Right ventricle myocardium superior (tissue), 1 donor: ENCODE measurements around the gene PCDH11Y. TPM values are rescaled to one million over a fixed set of nuclear protein-coding genes. Genes with fewer than 3 reads are reported as not detected.
"Not testable (repeated sequence)": the region's sequence is repeated elsewhere in the genome, so short reads cannot be mapped to it uniquely, and the experiment has no call there.

ENCODE experiments used
- ATAC-seq: fragments of 200-7000 bp; cut with Tn5 transposase; one replicate; pipeline ENCODE4 v1.9.1; 2020; ENCODE audit warnings: mild to moderate bottlenecking; ENCODE audit not compliant: poor library complexity
- DNase-seq: peaks from one replicate; pipeline ENCODE4 v3.0.0-alpha.2; 2020
- intact Hi-C: fragments of 100-400 bp; cut with DNase I; formaldehyde crosslinking; loops from one replicate; pipeline ENCODE4 v1.11.2; 2022
- long read RNA-seq: library from polyadenylated mRNA; unstranded; transcript quantifications from one replicate; pipeline ENCODE4 v2.0.0, GENCODE V29; 2021
- total RNA-seq: library from RNA; stranded (reverse); fragmentation: NEBNext Ultra II Directional; extraction: Animal tissue kit (Norgen Biotek cat#: 25700); gene quantifications from one replicate; pipeline ENCODE4 v1.2.1, GENCODE V29; 2021
- donor health status: DM: no; HTN: yes; CAD: no; lungs with severe emphysema.

The PCDH11Y gene, protein sequence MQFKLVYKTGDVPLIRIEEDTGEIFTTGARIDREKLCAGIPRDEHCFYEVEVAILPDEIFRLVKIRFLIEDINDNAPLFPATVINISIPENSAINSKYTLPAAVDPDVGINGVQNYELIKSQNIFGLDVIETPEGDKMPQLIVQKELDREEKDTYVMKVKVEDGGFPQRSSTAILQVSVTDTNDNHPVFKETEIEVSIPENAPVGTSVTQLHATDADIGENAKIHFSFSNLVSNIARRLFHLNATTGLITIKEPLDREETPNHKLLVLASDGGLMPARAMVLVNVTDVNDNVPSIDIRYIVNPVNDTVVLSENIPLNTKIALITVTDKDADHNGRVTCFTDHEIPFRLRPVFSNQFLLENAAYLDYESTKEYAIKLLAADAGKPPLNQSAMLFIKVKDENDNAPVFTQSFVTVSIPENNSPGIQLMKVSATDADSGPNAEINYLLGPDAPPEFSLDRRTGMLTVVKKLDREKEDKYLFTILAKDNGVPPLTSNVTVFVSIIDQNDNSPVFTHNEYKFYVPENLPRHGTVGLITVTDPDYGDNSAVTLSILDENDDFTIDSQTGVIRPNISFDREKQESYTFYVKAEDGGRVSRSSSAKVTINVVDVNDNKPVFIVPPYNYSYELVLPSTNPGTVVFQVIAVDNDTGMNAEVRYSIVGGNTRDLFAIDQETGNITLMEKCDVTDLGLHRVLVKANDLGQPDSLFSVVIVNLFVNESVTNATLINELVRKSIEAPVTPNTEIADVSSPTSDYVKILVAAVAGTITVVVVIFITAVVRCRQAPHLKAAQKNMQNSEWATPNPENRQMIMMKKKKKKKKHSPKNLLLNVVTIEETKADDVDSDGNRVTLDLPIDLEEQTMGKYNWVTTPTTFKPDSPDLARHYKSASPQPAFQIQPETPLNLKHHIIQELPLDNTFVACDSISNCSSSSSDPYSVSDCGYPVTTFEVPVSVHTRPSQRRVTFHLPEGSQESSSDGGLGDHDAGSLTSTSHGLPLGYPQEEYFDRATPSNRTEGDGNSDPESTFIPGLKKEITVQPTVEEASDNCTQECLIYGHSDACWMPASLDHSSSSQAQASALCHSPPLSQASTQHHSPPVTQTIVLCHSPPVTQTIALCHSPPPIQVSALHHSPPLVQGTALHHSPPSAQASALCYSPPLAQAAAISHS (N-terminal part only)
- total RNA-seq: 0.08 TPM
- long read RNA-seq: 0 reads

DNA sequence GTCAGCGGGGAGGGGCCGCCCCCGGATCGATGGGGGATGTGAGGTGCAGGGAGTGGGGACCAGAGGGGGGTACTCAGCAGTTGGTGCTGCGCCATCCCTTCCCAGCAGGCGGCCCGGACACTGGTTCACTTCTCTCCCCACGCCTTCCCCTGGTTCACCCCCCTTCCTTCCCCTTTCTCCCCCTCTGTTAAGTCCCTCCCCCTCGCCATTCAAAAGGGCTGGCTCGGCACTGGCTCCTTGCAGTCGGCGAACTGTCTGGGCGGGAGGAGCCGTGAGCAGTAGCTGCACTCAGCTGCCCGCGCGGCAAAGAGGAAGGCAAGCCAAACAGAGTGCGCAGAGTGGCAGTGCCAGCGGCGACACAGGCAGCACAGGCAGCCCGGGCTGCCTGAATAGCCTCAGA lies at the start of gene PCDH11Y:
Gene PCDH11Y (plus strand): TSS at position 240 of the 400 bp plus-strand sequence. CDS start 56,804 bp downstream, outside the sequence.
- DNase-seq (peak; percentile 44), ATAC-seq (peak; percentile 39)
- intact Hi-C loops: not testable (repeated sequence)

DNA sequence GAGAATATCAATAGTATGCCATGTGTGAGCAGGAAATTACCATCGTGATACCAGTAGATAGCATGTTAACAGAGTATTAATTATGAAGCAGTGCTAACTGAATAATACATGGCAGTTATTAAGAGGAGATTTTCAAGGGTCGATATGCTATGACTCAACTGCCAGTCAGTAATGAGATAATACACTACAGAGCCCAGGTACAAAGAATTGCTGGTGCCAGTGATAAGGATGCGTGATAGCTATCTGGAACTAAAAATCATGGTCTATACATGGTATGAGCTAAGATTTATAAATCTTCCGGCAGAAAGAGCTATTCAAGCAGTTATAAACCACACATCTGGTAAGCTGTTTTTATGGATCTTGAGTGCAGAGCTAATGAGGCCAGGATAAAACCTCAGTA lies 32.2 kb upstream of the PCDH11Y start:
- intact Hi-C loops, ATAC-seq, DNase-seq: not testable (repeated sequence)

DNA sequence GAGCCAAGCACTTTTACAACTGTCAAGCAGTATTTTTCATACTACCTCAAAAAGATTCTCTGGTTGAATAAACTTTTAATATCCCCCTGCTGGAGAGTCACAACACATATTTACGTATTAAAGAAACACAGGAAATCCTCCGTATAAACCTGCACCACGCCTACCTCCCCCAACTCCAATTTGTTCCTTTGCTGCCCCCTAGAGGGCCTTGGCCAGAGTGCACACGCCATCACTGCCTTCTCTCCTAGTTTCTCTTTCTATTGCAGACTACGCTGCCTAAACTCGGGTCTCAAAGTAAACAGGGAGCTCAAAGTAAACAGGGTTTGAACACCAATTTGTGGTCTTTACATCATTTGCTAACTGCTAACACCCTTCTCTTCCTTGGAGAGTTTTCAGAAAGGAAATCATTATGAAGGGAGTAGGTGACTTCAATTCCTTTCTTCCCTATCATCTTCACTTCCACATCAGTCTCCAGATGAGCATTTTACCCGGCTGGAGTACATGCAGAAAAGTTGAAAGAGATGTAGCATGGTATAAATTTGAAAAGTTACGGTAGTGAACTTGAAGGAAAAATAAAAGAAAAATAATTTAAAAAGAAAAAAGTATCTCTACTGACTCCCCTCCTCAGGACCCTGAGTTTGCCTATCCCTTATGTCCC lies 8.2 kb upstream of the PCDH11Y start:
- DNase-seq, intact Hi-C loops: not testable (repeated sequence)
- ATAC-seq: peak; percentile 56

DNA sequence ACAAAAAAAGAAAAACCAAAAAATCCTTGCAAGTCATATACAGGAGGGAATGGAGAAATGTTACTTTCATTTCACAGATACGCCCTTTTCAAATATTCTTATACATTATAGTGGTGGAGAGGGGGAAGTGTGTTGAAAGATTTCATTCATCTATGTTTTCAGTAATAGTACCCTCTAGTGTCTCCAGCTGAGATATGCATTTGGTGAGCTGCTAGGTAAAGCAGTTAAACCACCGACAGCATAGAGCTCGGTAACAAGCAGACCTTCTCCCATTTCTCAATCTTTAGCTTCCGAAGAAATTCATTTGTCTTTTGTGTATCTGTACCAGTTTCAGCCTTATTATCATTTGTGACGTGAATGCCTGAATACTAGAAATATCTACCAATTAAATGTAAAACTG lies 5.2 kb upstream of the PCDH11Y start:
- DNase-seq, intact Hi-C loops, ATAC-seq: not testable (repeated sequence)

DNA sequence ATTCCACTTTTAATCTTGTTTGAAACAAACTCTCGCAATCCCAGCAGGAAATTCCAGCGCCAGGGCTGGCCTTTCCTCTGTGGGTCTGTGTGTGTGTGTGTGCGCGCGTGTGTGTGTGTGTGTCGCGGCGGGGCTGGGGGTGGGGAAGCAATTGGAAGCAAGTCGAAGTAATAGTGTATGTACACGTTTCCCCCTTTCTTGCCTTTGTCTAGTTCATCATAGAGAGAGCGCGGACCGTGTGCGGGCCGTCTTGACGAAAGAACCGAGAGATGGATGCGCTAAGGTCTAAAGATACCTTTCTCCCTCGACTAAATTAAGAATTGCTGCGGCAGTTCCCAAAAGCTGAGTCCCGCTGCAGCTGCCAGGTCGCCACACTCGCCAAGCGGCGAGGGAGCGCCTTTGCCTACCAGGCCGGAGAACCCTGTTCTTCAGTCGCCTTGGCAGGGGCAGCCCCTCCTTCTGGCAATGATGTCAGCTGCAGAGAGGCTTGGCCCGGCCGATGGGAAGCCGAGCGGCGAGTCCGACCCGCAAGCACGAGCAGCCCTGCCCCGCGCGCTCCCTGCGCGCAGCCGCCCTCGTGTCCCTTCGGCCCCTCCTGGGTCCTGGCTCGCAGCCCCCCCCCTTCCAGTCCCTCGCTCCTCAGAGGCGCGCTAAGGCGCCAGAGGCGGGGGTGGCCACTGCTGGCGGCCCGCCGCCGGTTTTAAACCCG lies 2.5 kb downstream of the PCDH11Y start:
- DNase-seq, ATAC-seq, intact Hi-C loops: not testable (repeated sequence)

DNA sequence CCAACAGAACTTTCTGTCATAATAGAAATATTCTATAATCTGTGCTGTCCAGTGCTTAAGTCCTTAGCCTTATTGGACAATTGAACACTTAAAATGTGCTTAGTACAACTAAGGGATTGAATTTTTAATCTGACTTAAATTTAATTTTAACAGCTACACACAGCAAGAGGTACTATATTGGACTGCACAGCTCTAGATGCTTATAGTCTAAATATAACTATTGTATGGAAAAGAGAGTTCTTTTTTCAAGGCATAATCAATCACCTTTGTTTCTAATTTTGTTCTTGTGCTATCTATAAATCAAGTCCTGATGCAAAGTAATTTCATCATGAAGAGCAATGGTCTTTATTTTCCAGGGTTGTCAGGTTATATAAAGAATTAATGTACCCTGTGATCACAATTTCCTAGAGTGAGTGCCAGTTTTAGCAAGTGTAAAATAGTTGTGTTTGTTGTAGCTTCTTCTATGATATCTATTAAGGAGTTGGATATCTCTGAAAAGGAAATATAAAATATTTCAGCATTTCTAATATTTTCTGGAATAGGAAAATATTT lies 39.0 kb downstream of the PCDH11Y start:
- ATAC-seq, intact Hi-C loops, DNase-seq: not testable (repeated sequence)

DNA sequence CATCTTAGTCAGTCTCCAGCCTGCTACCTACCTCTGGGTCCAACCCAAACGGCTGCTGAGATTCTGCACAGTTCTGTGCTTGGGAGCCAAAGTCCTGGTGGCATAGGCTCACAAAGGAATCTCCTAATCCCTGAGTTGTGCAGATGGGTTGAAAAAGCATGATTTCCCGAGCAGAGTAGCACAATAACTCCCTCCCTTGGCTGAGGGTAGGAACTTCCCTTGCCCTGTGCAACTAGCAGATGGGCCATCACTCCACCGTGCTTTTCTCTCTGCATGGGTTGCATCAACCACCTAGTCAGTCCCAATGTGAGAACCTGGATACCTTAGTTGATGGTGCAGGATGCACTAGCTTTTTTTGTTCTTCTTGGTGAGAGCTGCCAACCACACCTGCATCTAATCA lies 82.9 kb downstream of the PCDH11Y start:
- intact Hi-C loops, ATAC-seq, DNase-seq: not testable (repeated sequence)

DNA sequence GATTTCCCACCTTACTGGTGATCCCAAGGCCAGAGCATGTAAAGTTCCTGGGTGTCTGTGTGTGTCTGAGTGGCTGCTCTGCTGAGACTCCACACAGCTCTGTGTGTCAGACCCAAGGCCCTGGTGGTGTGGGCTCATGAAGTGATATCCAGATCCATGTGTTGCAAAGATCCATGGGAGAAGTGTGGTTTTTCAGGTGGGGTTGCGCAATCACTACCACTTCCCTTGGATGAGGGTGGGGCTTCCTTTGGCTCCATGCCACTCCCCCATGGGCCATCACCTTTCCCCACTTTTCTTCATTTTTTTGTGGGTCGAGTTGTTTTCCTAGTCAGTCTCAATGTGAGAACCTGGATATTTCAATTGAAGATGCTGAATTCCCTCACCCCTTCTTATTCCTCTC lies 182.9 kb downstream of the PCDH11Y start:
- ATAC-seq, DNase-seq, intact Hi-C loops: not testable (repeated sequence)

DNA sequence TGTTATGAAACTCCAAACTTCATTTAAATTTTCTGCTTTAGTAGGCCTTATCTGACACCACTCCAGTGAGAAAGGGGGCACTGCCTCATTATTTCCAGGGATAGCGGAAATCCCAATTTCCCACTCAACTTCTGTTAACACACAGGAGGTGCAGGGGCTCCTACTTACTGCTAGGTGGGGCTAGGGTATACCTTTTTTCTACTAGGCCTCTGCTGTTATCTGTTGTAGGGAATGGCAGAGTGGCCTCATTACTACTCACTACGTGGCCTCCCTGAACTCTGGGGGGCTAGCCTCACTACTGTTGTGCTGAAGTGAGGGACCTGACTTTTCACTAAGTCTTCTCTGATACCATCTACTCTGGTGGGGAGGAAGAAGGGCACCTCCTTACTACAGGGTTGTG lies 215.0 kb downstream of the PCDH11Y start:
- ATAC-seq, DNase-seq, intact Hi-C loops: not testable (repeated sequence)

DNA sequence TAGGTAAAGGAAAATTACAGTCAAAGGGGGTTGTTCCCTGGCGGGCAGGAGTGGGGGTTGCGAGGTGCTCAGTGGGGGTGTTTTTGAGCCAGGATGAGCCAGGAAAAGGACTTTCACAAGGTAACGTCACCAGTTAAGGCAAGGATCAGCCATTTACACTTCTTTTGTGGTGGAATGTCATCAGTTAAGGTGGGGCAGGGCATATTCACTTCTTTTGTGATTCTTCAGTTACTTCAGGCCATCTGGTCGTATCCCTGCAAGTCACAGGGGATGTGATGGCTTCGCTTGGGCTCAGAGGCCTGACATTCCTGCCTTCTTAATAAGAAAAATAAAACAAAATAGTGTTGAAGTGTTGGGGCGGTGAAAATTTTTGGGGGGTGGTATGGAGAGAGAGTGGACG lies 324.8 kb downstream of the PCDH11Y start:
- intact Hi-C loops, DNase-seq, ATAC-seq: not testable (repeated sequence)

DNA sequence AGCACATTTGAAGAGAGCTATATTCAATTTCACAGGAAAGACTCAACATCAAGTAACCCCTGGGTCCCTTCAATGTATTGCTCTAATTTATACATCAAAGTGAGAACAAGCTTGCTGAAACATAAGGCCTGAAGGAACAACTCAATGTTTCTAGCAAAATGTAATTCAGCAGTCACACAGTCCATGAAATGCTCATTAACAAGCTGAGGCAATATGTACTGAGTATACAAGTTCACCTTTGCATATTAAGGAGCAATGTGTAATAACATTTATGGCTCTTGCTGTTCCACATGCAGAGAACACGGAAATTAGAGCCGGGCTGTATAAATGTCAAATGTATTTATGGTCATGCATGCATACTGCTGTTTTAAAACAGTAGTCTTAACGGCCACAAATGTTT lies 342.1 kb downstream of the PCDH11Y start:
- DNase-seq, intact Hi-C loops, ATAC-seq: not testable (repeated sequence)

DNA sequence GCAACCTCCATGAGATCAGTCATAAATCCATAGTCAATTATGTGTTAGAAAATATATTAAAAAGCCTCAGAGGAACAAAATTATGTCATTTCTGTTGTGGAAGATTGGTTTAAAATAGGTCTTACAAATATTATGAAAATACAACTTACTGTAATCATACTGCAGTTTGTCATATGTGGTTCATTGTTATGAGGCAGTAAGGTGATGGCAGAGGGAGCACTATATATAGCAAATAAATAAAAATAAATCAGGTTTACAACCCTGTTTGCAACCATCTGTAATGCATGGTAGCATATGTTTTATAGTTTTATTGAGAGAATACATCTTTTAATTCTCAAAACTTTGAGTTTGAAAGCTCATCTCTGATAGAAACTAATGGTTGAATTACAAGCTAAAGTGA lies 543.6 kb downstream of the PCDH11Y start:
- DNase-seq, intact Hi-C loops, ATAC-seq: not testable (repeated sequence)

DNA sequence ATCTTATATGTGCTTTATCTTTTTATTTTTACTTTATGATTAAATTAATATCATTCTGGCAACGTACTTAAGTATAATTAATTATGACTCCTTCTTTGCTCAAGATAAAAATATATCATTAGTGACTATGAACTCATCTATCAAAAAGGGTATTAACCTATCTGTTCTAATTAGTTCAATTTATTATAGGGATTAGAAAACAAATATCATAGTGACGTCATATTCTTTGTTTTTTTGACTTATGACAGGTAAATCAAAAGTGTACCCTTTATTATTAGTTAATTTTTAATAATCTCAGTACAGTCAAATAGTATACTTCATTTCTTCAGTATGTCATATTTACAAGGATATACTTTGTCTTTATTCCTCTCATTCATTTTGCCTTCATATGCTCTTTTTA lies 638.5 kb downstream of the PCDH11Y start:
- DNase-seq, intact Hi-C loops, ATAC-seq: not testable (repeated sequence)

DNA sequence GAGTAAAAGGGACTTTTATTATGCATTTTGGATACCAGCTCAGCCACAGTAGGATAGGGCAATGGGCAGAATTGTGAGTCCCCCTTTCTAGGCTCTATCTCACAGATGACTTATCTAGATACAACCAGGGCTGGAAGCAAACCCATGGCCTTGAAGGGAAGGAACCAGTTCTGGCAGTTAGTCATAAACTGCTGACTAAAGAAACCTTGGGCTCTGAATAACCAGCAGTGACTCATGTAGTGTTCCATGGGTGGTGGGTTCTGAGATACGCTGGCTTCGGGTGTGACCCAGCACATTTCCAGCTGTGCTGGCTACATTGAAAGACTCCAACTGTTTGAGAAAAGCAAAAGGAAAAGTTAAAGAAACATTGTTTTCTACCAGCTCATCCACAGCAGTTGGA lies 679.2 kb downstream of the PCDH11Y start:
- intact Hi-C loops, ATAC-seq: not testable (repeated sequence)

DNA sequence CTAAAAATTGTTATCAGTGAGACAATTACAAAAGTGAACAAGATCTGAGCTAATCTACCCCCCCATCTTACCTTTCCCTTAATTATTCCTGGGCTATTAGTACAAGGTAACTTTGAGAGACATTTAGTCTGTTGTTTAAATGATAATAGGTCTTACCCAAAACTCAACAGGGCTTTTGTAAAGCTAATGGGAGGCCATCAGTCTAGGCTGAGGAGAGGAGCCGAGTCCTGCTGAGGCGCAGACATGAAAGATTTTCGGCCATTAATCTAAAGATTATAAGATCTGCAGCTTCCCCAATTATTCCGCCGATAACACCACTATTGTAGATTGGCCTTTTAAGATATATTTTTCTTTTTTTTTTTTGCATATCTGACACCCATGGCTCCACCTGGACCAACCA lies 708.6 kb downstream of the PCDH11Y start:
- intact Hi-C loops, ATAC-seq: not testable (repeated sequence)

More for the DNA sequence above, 679.2 kb downstream of the PCDH11Y start:
- DNase-seq: not testable (repeated sequence)

DNA sequence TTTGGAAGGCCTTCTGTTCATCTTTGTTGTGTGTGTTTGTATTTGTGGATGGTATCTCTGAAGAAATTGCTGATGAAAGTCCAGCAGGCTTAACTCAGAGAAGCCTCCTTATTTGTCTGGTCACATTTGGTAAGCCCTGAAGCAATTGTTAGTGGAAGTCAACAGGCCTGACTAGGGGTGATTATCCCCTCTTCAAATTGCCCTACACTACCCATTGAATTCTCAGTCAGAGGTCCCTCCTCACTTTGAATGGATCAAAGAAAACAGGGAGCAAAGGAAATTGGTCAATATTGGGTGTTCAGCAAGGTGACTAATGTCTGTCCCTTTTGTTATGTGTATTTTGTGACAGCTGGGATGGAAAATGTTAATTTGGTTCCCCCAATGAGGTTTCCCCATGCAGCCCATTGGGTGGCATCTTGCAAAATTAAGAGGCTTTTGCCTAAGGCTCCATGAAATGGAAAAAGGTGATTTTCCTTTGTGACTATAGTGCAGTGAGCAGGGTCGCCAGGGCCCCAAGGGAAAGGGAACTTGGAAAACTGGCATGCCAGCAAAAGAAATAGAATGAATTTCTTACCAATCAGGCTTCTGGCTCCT lies 709.8 kb downstream of the PCDH11Y start:
- DNase-seq, intact Hi-C loops, ATAC-seq: not testable (repeated sequence)

More for the DNA sequence above, 708.6 kb downstream of the PCDH11Y start:
- not testable (repeated sequence) for DNase-seq

DNA sequence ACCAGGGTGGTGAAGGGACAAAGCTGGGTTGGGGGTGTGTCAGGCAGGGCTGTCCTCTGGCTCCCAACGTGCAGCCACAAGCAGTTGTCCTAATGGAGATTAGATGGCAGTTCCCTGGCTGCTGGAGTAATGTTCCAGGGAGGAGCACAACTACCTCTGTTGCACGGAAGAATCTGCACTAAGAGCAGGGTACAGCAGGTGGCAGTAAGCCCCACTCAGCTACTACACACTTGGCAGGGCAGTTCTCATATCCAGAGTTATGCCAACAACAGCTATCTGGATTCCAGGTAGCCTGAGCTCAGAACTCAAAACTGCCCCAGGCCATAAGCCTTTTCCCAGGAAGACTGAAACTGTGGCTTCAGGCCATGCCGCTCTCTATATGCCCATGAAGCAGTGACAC lies 761.3 kb downstream of the PCDH11Y start:
- DNase-seq, ATAC-seq, intact Hi-C loops: not testable (repeated sequence)
